Panc1 (cell line): ENCODE results near the gene AQP7. TPM values are rescaled to one million over a fixed set of nuclear protein-coding genes. Genes with fewer than 3 reads are reported as not detected.

Experiments used
- ATAC-seq: fragments of 200-7000 bp; cut with Tn5 transposase; 2 replicates; pipeline ENCODE4 v1.9.1; 2020; ENCODE audit warnings: mild to moderate bottlenecking, moderate library complexity
- BruUV-seq: library from RNA; stranded (reverse); fragments of 400-500 nt; replicated peaks from 2 replicates; lab custom pipeline; 2021; lab: Mats Ljungman, UMichigan
- CTCF ChIA-PET: fragments of 300-600 bp; sonication (Branson Sonifier 250); formaldehyde crosslinking; loops from one replicate; lab custom pipeline; 2022; ENCODE audit warnings: antibody characterized with exemption; lab: Charles Lee
- POLR2A ChIA-PET: fragments of 300-600 bp; sonication (Branson Sonifier 250); formaldehyde crosslinking; loops from one replicate; lab custom pipeline; 2022; ENCODE audit warnings: antibody characterized with exemption; lab: Charles Lee
- DNase-seq: peaks from one replicate; pipeline ENCODE4 v3.0.0-alpha.2; 2010; ENCODE audit warnings: low read depth, low spot score
- H3K27ac ChIP-seq: 2 replicates; pipeline ENCODE4 v1.5.1; 2011; ENCODE audit warnings: mild to moderate bottlenecking, low read length, inconsistent platforms
- H3K27me3 ChIP-seq: fragments of 200-500 bp; sonication (Bioruptor generic); 2 replicates; pipeline ENCODE4 v1.6.0; 2014; ENCODE audit warnings: low read length, inconsistent platforms; ENCODE audit not compliant: control insufficient read depth, insufficient read depth
- H3K36me3 ChIP-seq: fragments of 200-500 bp; sonication (Bioruptor generic); 2 replicates; pipeline ENCODE4 v1.5.1; 2014; ENCODE audit warnings: inconsistent platforms, mild to moderate bottlenecking, low read length, moderate library complexity; ENCODE audit not compliant: control insufficient read depth, insufficient read depth
- H3K4me1 ChIP-seq: 2 replicates; pipeline ENCODE4 v1.5.1; 2011; ENCODE audit warnings: inconsistent platforms, mild to moderate bottlenecking, low read length, moderate library complexity; ENCODE audit not compliant: control insufficient read depth, insufficient read depth
- H3K4me3 ChIP-seq, 2 experiments: 2 replicates each; pipeline ENCODE4 v1.5.1; 2011 to 2012; ENCODE audit warnings: low read depth in 2 of 2, low read length in 2 of 2, mild to moderate bottlenecking in 2 of 2, inconsistent platforms in 1 of 2, moderate library complexity in 1 of 2
- H3K9me3 ChIP-seq: fragments of 200-500 bp; sonication (Bioruptor generic); 2 replicates; pipeline ENCODE4 v1.5.1; 2014; ENCODE audit warnings: low read depth, mild to moderate bottlenecking, inconsistent platforms, low read length, moderate library complexity; ENCODE audit not compliant: control insufficient read depth, insufficient read depth
- POLR2AphosphoS5 ChIP-seq: IDR thresholded peaks from 2 replicates; pipeline ENCODE4 v1.6.1; 2012; ENCODE audit warnings: mild to moderate bottlenecking, low read depth, low read length, moderate library complexity
- REST ChIP-seq, 2 experiments: IDR thresholded peaks; 2 replicates each; pipeline ENCODE4 v1.6.1; 2011 to 2012; ENCODE audit warnings: low read depth in 2 of 2, control low read depth in 1 of 2, low read length in 1 of 2, mild to moderate bottlenecking in 1 of 2, moderate library complexity in 1 of 2; ENCODE audit not compliant: insufficient read depth in 1 of 2
- SIN3A ChIP-seq: IDR thresholded peaks from 2 replicates; pipeline ENCODE4 v1.6.1; 2012; ENCODE audit warnings: low read depth, mild to moderate bottlenecking, low read length, moderate library complexity, borderline replicate concordance; ENCODE audit not compliant: insufficient read depth
- TCF7L2 ChIP-seq: IDR thresholded peaks from 2 replicates; pipeline ENCODE4 v1.6.1; 2011; ENCODE audit warnings: mild to moderate bottlenecking, low read depth, low read length, inconsistent platforms
- in situ Hi-C: cut with HindIII; loops from 2 replicates; pipeline ENCODE4 v1.10.0; 2016; ENCODE audit warnings: low sequenced_read_pairs, low pct_unique_long_range_greater_than_20kb
- intact Hi-C: fragments of 100-400 bp; cut with micrococcal nuclease; formaldehyde crosslinking; loops from one replicate; pipeline ENCODE4 v1.10.0; 2022; ENCODE audit not compliant: unreplicated experiment
- total RNA-seq: library from RNA; stranded (reverse); gene quantifications from one replicate; pipeline ENCODE4 v1.2.1, GENCODE V29; 2021; ENCODE audit not compliant: unreplicated experiment
- TF ChIP-seq, protein P1 (sequence below): fragments of 450-650 bp; IDR thresholded peaks from 2 replicates; pipeline ENCODE4 v1.5.1; 2017; ENCODE audit warnings: mild to moderate bottlenecking

AQP7 gene
- total RNA-seq, 1 experiment from 2014 or later, result 0.26 TPM

DNA sequence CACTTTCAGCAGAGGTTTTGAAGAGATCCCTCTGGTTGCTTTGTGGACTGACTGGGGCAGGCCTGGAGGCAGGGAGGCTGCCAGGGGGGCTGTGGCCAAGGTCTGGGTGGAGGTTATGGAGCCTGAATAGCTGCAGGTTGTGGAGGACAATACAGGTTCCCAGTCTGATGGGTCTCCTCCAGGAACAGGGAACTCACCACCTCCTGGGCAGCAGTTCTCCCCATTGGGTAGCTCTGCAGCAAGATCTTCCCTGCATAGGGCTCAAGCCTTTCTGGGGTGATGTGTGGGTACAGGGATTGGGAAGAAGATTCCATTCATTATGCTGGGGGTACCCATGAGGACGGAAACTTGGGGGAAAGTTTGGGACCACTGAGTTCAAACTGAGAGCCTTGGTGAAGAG lies 38.2 kb upstream of the AQP7 start:
- TF ChIP-seq, protein P1, sequence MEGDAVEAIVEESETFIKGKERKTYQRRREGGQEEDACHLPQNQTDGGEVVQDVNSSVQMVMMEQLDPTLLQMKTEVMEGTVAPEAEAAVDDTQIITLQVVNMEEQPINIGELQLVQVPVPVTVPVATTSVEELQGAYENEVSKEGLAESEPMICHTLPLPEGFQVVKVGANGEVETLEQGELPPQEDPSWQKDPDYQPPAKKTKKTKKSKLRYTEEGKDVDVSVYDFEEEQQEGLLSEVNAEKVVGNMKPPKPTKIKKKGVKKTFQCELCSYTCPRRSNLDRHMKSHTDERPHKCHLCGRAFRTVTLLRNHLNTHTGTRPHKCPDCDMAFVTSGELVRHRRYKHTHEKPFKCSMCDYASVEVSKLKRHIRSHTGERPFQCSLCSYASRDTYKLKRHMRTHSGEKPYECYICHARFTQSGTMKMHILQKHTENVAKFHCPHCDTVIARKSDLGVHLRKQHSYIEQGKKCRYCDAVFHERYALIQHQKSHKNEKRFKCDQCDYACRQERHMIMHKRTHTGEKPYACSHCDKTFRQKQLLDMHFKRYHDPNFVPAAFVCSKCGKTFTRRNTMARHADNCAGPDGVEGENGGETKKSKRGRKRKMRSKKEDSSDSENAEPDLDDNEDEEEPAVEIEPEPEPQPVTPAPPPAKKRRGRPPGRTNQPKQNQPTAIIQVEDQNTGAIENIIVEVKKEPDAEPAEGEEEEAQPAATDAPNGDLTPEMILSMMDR, result no peak
- no peak for TF ChIP-seq REST (IDR thresholded peaks at IDR 0.05; ENCODE audit: insufficient read depth in 1 of 2, low read depth in 2 of 2, low read length in 1 of 2)
- no peak for TF ChIP-seq TCF7L2
- no peak for TF ChIP-seq POLR2AphosphoS5
- TF ChIP-seq SIN3A, result no peak
- no peak for ATAC-seq
- ChIA-PET CTCF (no interaction called here), POLR2A (no interaction called here)
- BruUV-seq, result no TSS peak
- no peak overlapping the region for H3K4me3 ChIP-seq
- H3K4me1 ChIP-seq, result 0 out of 2 replicates have a peak, but pooled peaks cover 3% of the 10 kb centered on the region
- no peaks in the 10 kb centered on the region for H3K36me3 ChIP-seq
- H3K27me3 ChIP-seq, result no peaks in the 10 kb centered on the region
- in situ Hi-C loops, result no loop called here
- H3K27ac ChIP-seq, result no peak overlapping the region
- DNase-seq, result no peak
- H3K9me3 ChIP-seq, result no peaks in the 10 kb centered on the region
- intact Hi-C loops, result no loop called here

- ATAC-seq (no peak), DNase-seq (no peak)
- TF ChIP-seq REST (IDR thresholded peaks at IDR 0.05; ENCODE audit: insufficient read depth in 1 of 2, low read depth in 2 of 2, low read length in 1 of 2) (no peak), SIN3A (no peak), POLR2AphosphoS5 (no peak), TCF7L2 (no peak)
- TF ChIP-seq, protein P1, result no peak
- in situ Hi-C loops (no loop called here), intact Hi-C loops (no loop called here)
- H3K9me3 ChIP-seq, result no peaks in the 10 kb centered on the region
- no peaks in the 10 kb centered on the region for H3K36me3 ChIP-seq
- ChIA-PET POLR2A (no interaction called here), CTCF (no interaction called here)
- 0 out of 2 replicates have a peak, but pooled peaks cover 3% of the 10 kb centered on the region for H3K4me1 ChIP-seq
- no TSS peak for BruUV-seq
- no peak overlapping the region for H3K4me3 ChIP-seq
- no peaks in the 10 kb centered on the region for H3K27me3 ChIP-seq
- no peak overlapping the region for H3K27ac ChIP-seq
These were observed 37.8 kb upstream of the AQP7 start for GRCh38 chr9:33440204-33440603.
